PC-9 (cell line): Measurements from ENCODE around the gene MGAT3.

Experiments used
- CTCF ChIP-seq: fragments of 200-600 bp; sonication (generic); conservative IDR thresholded peaks from 2 replicates; pipeline ENCODE4 v1.6.1; 2017; ENCODE audit warnings: mixed run types, antibody characterized with exemption, mild to moderate bottlenecking, moderate library complexity
- EZH2 ChIP-seq: fragments of 200-600 bp; sonication (generic); IDR thresholded peaks from 2 replicates; pipeline ENCODE4 v1.8.0; 2017; ENCODE audit warnings: antibody characterized with exemption, low read depth

GRCh38 chr22:39432361-39432811 lies 24.4 kb upstream of the MGAT3 start:
- TF ChIP-seq CTCF (no peak), EZH2 (no peak)
